Measurements from ENCODE around the gene CEACAM7. TPM values are rescaled to one million over a fixed set of nuclear protein-coding genes. Genes with fewer than 3 reads are reported as not detected.

The CEACAM7 gene
- total and polyA plus RNA-seq, 7 donors, result 0.01 to 0.32 (median 0.15) TPM; not detected in 4

GRCh38 chr19:41698746-41699230 is 10.7 kb upstream of the CEACAM7 start:
- intact Hi-C loops (cut with DNase I), result no loop called here
- WGBS, 3 donors, result 58 to 75% (median 60%) methylated on average over 1 of the region's 1 CpG
- Histone ChIP-seq H3K36me3 (ENCODE audit: insufficient read depth in 1 of 2, low read depth in 1 of 2) (no peaks in the 10 kb centered on the region), H3K27me3 (ENCODE audit: insufficient read depth in 3 of 3, low read length in 2 of 3) (no peaks in the 10 kb centered on the region), H3K4me1 (no peaks in the 10 kb centered on the region), H3K9me3 (no peaks in the 10 kb centered on the region), H3K4me3 (no peak overlapping the region), H3K27ac (no peak overlapping the region)
- TF ChIP-seq CTCF (IDR thresholded peaks at IDR 0.05), result no peak
- DNase-seq (no peak), ATAC-seq (no peak)

- Histone ChIP-seq H3K27me3 (ENCODE audit: insufficient read depth in 3 of 3, low read length in 2 of 3) (no peaks in the 10 kb centered on the region), H3K36me3 (ENCODE audit: insufficient read depth in 1 of 2, low read depth in 1 of 2) (no peaks in the 10 kb centered on the region), H3K4me1 (no peaks in the 10 kb centered on the region), H3K9me3 (no peaks in the 10 kb centered on the region), H3K4me3 (no peak overlapping the region), H3K27ac (no peak overlapping the region)
- intact Hi-C loops (cut with DNase I), result no loop called here
- DNase-seq, result no peak
- 53 to 60% (median 54%) methylated on average over 9 of the region's 9 CpGs for WGBS, 3 donors
- ATAC-seq, result no peak
- no peak for TF ChIP-seq CTCF (IDR thresholded peaks at IDR 0.05)
Measured at GRCh38 chr19:41697198-41697855, 9.3 kb upstream of the CEACAM7 start.

GRCh38 chr19:41696402-41697197 is 8.5 kb upstream of the CEACAM7 start:
- 55 to 67% (median 60%) methylated on average over 7 of the region's 7 CpGs for WGBS, 3 donors
- H3K9me3 ChIP-seq, result no peaks in the 10 kb centered on the region
- no peak for DNase-seq
- no peak for ATAC-seq
- no peak overlapping the region for H3K27ac ChIP-seq
- H3K36me3 ChIP-seq (ENCODE audit: insufficient read depth in 1 of 2, low read depth in 1 of 2), result no peaks in the 10 kb centered on the region
- H3K27me3 ChIP-seq (ENCODE audit: insufficient read depth in 3 of 3, low read length in 2 of 3), result peaks cover 0 to 2% (median 0%) of the 10 kb centered on the region in 3 donors
- no peak for TF ChIP-seq CTCF (IDR thresholded peaks at IDR 0.05)
- intact Hi-C loops (cut with DNase I), result no loop called here
- H3K4me1 ChIP-seq, result no peaks in the 10 kb centered on the region
- H3K4me3 ChIP-seq, result no peak overlapping the region

- peaks cover 0 to 2% (median under 1%) of the 10 kb centered on the region in 3 donors for H3K27me3 ChIP-seq (ENCODE audit: insufficient read depth in 3 of 3, low read length in 2 of 3)
Measured at GRCh38 chr19:41695745-41696144, 7.7 kb upstream of the CEACAM7 start.

More at GRCh38 chr19:41695745-41696144, 7.7 kb upstream of the CEACAM7 start:
- no peak for TF ChIP-seq CTCF (IDR thresholded peaks at IDR 0.05)
- H3K4me1 ChIP-seq, result no peaks in the 10 kb centered on the region
- intact Hi-C loops (cut with DNase I), result no loop called here
- no peaks in the 10 kb centered on the region for H3K36me3 ChIP-seq (ENCODE audit: insufficient read depth in 1 of 2, low read depth in 1 of 2)
- no peak overlapping the region for H3K4me3 ChIP-seq
- DNase-seq (no peak), ATAC-seq (no peak)
- H3K27ac ChIP-seq, result no peak overlapping the region
- no peaks in the 10 kb centered on the region for H3K9me3 ChIP-seq
- WGBS, 3 donors, result 43 to 53% (median 45%) methylated on average over 2 of the region's 2 CpGs

Data from psoas muscle (tissue), 8 donors.